ENCODE results near the gene TTC5.

DNA sequence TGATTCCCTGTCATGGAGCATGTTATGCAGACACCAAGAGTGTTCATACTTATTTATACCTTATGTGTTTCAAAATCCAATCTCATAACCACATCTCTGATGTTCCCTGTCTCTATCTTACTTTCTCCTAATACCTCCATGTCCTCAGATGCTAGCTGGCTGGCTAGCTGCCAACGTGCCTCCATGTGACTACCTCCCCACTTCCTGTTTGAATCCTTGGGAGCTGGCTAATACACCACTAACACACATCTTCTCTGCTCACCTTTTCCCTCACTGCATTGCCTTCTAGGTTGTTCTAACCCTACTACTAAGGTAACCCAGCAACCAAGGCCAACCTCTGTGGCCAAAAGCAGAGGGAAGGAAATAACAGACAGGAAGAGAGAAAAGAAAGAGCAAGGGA, 27.3 kb downstream of the TTC5 start:
- TF ChIP-seq TCF7L2 (IDR thresholded peaks at IDR 0.05; ENCODE audit: borderline replicate concordance, low read depth, low read length) = no peak
- TF ChIP-seq, protein P1, sequence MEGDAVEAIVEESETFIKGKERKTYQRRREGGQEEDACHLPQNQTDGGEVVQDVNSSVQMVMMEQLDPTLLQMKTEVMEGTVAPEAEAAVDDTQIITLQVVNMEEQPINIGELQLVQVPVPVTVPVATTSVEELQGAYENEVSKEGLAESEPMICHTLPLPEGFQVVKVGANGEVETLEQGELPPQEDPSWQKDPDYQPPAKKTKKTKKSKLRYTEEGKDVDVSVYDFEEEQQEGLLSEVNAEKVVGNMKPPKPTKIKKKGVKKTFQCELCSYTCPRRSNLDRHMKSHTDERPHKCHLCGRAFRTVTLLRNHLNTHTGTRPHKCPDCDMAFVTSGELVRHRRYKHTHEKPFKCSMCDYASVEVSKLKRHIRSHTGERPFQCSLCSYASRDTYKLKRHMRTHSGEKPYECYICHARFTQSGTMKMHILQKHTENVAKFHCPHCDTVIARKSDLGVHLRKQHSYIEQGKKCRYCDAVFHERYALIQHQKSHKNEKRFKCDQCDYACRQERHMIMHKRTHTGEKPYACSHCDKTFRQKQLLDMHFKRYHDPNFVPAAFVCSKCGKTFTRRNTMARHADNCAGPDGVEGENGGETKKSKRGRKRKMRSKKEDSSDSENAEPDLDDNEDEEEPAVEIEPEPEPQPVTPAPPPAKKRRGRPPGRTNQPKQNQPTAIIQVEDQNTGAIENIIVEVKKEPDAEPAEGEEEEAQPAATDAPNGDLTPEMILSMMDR (tag by site-specific recombination; IDR thresholded peaks at IDR 0.05) = no peak
- TF ChIP-seq, protein P2, sequence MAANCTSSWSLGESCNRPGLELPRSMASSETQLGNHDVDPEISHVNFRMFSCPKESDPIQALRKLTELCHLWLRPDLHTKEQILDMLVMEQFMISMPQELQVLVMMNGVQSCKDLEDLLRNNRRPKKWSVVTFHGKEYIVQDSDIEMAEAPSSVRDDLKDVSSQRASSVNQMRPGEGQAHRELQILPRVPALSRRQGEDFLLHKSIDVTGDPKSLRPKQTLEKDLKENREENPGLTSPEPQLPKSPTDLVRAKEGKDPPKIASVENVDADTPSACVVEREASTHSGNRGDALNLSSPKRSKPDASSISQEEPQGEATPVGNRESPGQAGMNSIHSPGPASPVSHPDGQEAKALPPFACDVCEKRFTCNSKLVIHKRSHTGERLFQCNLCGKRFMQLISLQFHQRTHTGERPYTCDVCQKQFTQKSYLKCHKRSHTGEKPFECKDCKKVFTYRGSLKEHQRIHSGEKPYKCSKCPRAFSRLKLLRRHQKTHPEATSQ (tag by site-specific recombination; IDR thresholded peaks at IDR 0.05) = no peak
